Right atrium auricular region (tissue), 2 donors: Measurements from ENCODE around the gene ALKBH8. TPM values are rescaled to one million over a fixed set of nuclear protein-coding genes. Genes with fewer than 3 reads are reported as not detected.

ENCODE experiments used
- DNase-seq: peaks from one replicate; pipeline ENCODE4 v3.0.0-alpha.2; 2019; ENCODE audit warnings: low spot score
- H3K27ac ChIP-seq, 2 donors: fragments of 200-600 bp; sonication (generic); 1 replicate in 1 of 2; 2 replicates in 1 of 2; pipeline ENCODE4 v1.5.1; 2016 to 2019
- H3K27me3 ChIP-seq, 2 donors: fragments of 200-600 bp; sonication (generic); one replicate each; pipeline versions ENCODE4 v1.5.1 to v1.6.0; 2017 to 2019
- H3K36me3 ChIP-seq: fragments of 200-600 bp; sonication (generic); one replicate; pipeline ENCODE4 v1.5.1; 2016
- H3K4me1 ChIP-seq, 2 donors: fragments of 200-600 bp; sonication (generic); one replicate each; pipeline versions ENCODE4 v1.5.1 to v1.6.0; 2017 to 2019
- H3K4me3 ChIP-seq, 2 donors: fragments of 200-600 bp; sonication (generic); 1 replicate in 1 of 2; 2 replicates in 1 of 2; pipeline ENCODE4 v1.5.1; 2017 to 2019; ENCODE audit warnings: mild to moderate bottlenecking in 1 of 2, moderate library complexity in 1 of 2
- H3K9me3 ChIP-seq, 2 donors: fragments of 200-600 bp; sonication (generic); one replicate each; pipeline ENCODE4 v1.5.1; 2019
- total RNA-seq, 2 donors: library from RNA; depleted of rRNA; stranded (reverse); fragments of >200 nt; gene quantifications; one replicate each; pipeline ENCODE4 v1.1.0, GENCODE V29; 2016
- TF ChIP-seq, protein P1 (sequence below), 2 donors: fragments of 200-600 bp; sonication (generic); IDR thresholded peaks; one replicate each; pipeline ENCODE4 v1.5.1; 2019; ENCODE audit warnings: antibody characterized with exemption in 2 of 2

The ALKBH8 gene
- total RNA-seq, 2 donors from 2014 or later: 3.4 to 4.9 TPM

DNA sequence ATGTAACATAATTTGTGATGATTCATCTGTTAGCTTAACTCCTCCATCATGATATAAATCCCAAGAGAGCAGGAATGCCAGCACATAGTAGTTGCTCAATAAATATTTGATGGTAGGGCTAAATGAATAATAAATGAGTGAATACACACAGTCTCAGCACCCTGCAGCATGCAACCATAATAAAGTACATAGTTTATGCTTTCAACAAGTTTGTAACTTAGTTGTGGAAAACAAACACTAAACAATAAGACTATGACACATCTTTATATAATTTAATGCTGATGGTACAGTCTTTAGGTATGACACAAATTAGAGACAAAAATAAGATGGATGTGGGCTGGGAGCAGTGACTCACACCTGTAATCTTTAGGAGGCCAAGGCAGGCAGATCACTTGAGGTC lies 3.8 kb downstream of the ALKBH8 start:
- H3K4me1 ChIP-seq: peaks cover 0 to 26% of the 10 kb centered on the region in 2 donors
- H3K27me3 ChIP-seq: no peaks in the 10 kb centered on the region
- H3K36me3 ChIP-seq: no peaks in the 10 kb centered on the region
- no peak overlapping the region for H3K27ac ChIP-seq
- no peak for DNase-seq
- no peak overlapping the region for H3K4me3 ChIP-seq
- H3K9me3 ChIP-seq: no peaks in the 10 kb centered on the region
- TF ChIP-seq, protein P1, sequence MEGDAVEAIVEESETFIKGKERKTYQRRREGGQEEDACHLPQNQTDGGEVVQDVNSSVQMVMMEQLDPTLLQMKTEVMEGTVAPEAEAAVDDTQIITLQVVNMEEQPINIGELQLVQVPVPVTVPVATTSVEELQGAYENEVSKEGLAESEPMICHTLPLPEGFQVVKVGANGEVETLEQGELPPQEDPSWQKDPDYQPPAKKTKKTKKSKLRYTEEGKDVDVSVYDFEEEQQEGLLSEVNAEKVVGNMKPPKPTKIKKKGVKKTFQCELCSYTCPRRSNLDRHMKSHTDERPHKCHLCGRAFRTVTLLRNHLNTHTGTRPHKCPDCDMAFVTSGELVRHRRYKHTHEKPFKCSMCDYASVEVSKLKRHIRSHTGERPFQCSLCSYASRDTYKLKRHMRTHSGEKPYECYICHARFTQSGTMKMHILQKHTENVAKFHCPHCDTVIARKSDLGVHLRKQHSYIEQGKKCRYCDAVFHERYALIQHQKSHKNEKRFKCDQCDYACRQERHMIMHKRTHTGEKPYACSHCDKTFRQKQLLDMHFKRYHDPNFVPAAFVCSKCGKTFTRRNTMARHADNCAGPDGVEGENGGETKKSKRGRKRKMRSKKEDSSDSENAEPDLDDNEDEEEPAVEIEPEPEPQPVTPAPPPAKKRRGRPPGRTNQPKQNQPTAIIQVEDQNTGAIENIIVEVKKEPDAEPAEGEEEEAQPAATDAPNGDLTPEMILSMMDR (IDR thresholded peaks at IDR 0.05): no peak

DNA sequence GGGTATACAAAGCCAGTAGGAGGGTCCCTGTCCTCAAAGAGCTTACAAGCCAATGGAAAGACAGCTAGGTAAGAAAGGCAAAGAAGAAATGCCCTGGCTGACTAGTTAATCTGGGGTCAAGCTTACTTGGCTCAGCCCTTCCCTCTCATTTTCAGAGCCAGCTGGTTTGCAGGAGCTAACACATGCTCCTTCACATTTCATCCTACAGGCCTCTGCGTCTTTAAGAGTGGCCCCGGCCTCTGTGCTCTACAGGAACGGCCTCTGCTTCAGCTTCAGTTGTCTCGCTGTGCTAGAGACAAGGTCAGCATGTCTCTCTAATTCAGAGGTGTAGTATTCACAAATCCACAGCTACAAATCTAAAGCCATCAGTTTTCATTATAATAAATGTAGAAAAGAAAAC lies 15.2 kb downstream of the ALKBH8 start:
- no peaks in the 10 kb centered on the region for H3K27me3 ChIP-seq
- peaks cover 28% of the 10 kb centered on the region for H3K36me3 ChIP-seq
- TF ChIP-seq, protein P1 (IDR thresholded peaks at IDR 0.05): no peak
- H3K4me3 ChIP-seq: no peak overlapping the region
- H3K4me1 ChIP-seq: peaks cover 0 to 4% of the 10 kb centered on the region in 2 donors
- DNase-seq: no peak
- H3K9me3 ChIP-seq: no peaks in the 10 kb centered on the region
- no peak overlapping the region for H3K27ac ChIP-seq

DNA sequence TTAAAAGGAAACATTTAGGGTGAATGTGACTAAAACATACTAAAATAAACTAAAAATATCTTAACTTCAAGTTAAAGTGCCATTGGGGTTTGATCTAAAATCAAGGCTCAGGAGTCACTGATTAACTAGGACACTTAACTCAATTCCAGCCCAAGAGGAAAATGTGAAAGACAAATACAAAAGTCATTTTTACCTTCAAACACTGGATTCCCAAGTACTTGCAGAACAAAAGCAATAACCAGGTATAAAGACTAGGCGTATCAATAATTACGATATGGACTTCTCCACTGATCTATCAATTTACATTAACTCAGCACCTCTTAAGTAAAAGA lies 15.6 kb downstream of the ALKBH8 start:
- TF ChIP-seq, protein P1 (IDR thresholded peaks at IDR 0.05): no peak
- H3K36me3 ChIP-seq: peaks cover 28% of the 10 kb centered on the region

DNA sequence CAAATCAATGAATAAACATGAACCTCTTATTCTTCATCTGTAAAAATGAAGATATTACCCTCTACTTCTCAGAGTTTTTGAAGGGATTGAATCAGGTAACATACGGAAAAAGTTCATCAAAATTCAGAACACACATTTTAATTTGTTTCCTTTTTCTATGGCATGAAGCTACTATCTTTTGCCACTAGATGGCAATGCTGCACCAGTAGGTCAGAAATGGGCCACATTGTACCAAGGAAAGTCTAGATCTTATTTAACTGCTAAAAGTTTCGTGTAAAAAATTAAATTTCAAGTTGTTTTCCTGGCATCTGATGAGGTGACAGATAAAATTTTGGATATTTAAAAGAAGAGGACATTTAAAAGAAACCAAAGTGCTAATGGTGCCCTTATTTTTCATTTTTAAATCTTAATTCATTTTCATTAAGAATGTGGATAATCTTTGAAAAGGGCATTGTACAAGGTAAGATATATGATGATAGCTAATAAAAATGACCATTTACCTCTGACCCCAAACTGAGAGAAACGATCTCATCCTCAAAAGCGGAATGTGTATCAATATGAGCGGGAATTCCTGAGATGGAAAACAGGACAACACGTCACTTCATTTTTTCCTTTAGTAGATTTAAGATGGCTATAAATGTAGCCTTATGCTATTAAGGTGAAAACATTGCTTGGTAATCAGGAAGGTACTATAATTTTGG lies 16.1 kb downstream of the ALKBH8 start:
- H3K9me3 ChIP-seq: no peaks in the 10 kb centered on the region
- TF ChIP-seq, protein P1 (IDR thresholded peaks at IDR 0.05): peak; percentile 75 to 85
- no peak overlapping the region for H3K4me3 ChIP-seq
- no peak for DNase-seq
- no peak overlapping the region for H3K27ac ChIP-seq
- peaks cover 0 to 4% of the 10 kb centered on the region in 2 donors for H3K4me1 ChIP-seq
- H3K27me3 ChIP-seq: no peaks in the 10 kb centered on the region
- H3K36me3 ChIP-seq: peaks cover 28% of the 10 kb centered on the region

More for the DNA sequence above, 15.6 kb downstream of the ALKBH8 start:
- no peaks in the 10 kb centered on the region for H3K27me3 ChIP-seq
- H3K9me3 ChIP-seq: no peaks in the 10 kb centered on the region
- no peak overlapping the region for H3K27ac ChIP-seq
- no peak overlapping the region for H3K4me3 ChIP-seq
- DNase-seq: no peak
- H3K4me1 ChIP-seq: peaks cover 0 to 4% of the 10 kb centered on the region in 2 donors

DNA sequence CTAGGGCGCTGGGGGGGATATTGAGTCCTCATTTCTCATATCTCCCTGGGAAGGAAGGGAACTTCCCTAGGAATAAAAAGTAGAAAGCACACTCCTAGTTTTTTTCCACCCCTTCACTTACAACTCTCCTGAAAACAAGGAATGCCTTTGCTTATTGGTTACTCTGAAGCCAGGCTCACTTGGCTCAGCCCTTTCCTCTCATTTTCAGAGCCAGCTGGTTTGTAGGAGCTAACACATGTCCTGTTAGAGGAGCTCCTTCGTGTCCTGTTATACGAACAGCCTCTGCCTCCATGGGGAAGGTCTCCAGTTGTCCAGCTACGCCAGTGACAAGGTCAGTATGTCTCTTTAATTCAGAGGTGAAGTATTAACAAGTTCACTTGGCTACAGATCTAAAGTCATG lies 17.6 kb downstream of the ALKBH8 start:
- no peaks in the 10 kb centered on the region for H3K27me3 ChIP-seq
- no peak overlapping the region for H3K4me3 ChIP-seq
- no peak overlapping the region for H3K27ac ChIP-seq
- TF ChIP-seq, protein P1 (IDR thresholded peaks at IDR 0.05): no peak
- H3K36me3 ChIP-seq: peaks cover 18% of the 10 kb centered on the region
- no peaks in the 10 kb centered on the region for H3K9me3 ChIP-seq
- no peak for DNase-seq
- H3K4me1 ChIP-seq: peaks cover 0 to 4% of the 10 kb centered on the region in 2 donors

DNA sequence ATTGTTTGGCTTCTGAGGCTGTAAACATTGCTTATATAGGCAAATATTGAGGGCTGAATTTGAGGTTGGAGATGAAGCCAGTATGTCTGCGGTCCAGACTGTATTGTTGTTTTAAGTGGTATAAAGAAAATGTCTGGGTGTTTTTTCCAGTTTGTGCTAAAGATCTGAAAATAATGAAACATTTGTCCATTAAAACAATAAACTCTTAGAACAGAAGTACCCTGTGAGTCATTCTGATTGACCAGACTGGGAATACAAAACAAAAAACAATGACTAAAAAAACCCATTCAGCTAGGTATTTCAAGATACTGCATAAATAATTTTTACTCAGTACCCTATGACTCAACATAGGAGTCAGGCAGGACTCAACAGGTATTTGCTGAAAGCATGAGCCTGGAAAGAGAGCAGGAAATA lies 20.4 kb downstream of the ALKBH8 start:
- no peaks in the 10 kb centered on the region for H3K9me3 ChIP-seq
- TF ChIP-seq, protein P1 (IDR thresholded peaks at IDR 0.05): no peak
- DNase-seq: no peak
- H3K4me3 ChIP-seq: no peak overlapping the region
- no peak overlapping the region for H3K27ac ChIP-seq
- no peaks in the 10 kb centered on the region for H3K27me3 ChIP-seq
- H3K36me3 ChIP-seq: peaks cover 7% of the 10 kb centered on the region
- peaks cover 0 to 4% of the 10 kb centered on the region in 2 donors for H3K4me1 ChIP-seq
